NB4 (cell line): ENCODE results near the gene YPEL5.
"Not testable (repeated sequence)": the region's sequence is repeated elsewhere in the genome, so short reads cannot be mapped to it uniquely, and the experiment has no call there.

Experiments used
- POLR2A ChIP-seq: IDR thresholded peaks from 2 replicates; pipeline ENCODE4 v1.6.1; 2011; ENCODE audit warnings: mild to moderate bottlenecking; ENCODE audit not compliant: insufficient read length; ENCODE audit errors: extremely low read depth
- TF ChIP-seq, protein P1 (sequence below): IDR thresholded peaks from one replicate; pipeline ENCODE4 v1.5.1; 2012; ENCODE audit warnings: low read depth, low read length

DNA sequence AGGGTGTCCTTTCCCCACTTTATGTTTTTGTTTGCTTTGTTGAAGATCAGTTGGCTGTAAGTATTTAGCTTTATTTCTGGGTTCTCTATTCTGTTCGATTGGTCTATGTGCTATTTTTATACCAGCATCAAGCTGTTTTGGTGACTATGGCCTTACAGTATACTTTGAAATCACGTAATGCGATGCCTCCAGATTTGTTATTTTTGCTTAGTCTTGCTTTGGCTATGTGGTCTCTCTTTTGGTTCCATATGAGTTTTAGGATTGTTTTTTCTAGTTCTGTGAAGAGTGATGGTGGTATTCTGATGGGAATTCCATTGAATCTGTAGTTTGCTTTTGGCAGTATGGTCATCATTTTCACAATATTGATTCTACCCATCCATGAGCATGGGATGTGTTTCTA, 46.1 kb upstream of the YPEL5 start:
- TF ChIP-seq, protein P1, sequence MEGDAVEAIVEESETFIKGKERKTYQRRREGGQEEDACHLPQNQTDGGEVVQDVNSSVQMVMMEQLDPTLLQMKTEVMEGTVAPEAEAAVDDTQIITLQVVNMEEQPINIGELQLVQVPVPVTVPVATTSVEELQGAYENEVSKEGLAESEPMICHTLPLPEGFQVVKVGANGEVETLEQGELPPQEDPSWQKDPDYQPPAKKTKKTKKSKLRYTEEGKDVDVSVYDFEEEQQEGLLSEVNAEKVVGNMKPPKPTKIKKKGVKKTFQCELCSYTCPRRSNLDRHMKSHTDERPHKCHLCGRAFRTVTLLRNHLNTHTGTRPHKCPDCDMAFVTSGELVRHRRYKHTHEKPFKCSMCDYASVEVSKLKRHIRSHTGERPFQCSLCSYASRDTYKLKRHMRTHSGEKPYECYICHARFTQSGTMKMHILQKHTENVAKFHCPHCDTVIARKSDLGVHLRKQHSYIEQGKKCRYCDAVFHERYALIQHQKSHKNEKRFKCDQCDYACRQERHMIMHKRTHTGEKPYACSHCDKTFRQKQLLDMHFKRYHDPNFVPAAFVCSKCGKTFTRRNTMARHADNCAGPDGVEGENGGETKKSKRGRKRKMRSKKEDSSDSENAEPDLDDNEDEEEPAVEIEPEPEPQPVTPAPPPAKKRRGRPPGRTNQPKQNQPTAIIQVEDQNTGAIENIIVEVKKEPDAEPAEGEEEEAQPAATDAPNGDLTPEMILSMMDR, result not testable (repeated sequence)
- TF ChIP-seq POLR2A, result not testable (repeated sequence)
